HepG2 (cell line): ENCODE measurements around the gene MARCHF11. TPM values are rescaled to one million over a fixed set of nuclear protein-coding genes. Genes with fewer than 3 reads are reported as not detected.

Source experiments
- ATAC-seq: fragments of 200-7000 bp; cut with Tn5 transposase; 3 replicates; pipeline ENCODE4 v1.9.1; 2020; ENCODE audit warnings: mild to moderate bottlenecking, moderate library complexity
- BruUV-seq: library from RNA; stranded (reverse); fragments of 400-500 nt; replicated peaks from 2 replicates; lab custom pipeline; 2021; lab: Mats Ljungman, UMichigan
- CTCF ChIA-PET: fragments of 300-600 bp; formaldehyde crosslinking; extraction: SDS; loops from one replicate; lab custom pipeline; 2021; ENCODE audit warnings: low total read pairs, inconsistent platforms, low intra/inter-chr PET ratio; lab: Yijun Ruan, JAX
- POLR2A ChIA-PET: fragments of 350-600 bp; sonication (Branson Sonifier 250); formaldehyde crosslinking; loops from one replicate; lab custom pipeline; 2020; ENCODE audit warnings: antibody characterized with exemption, inconsistent platforms; lab: Yijun Ruan, JAX
- DNase-seq: peaks from one replicate; pipeline ENCODE4 v3.0.0-alpha.2; 2015; ENCODE audit warnings: low spot score
- FAIRE-seq: peaks from 3 replicates; lab custom pipeline; 2011; peaks lifted over from hg19 to GRCh38; lab: Jason Lieb, UNC
- H2AFZ ChIP-seq: one replicate; pipeline ENCODE4 v1.6.1; 2011; ENCODE audit warnings: low read length, inconsistent platforms
- H3K27ac ChIP-seq: fragments of 300-600 bp; 3 replicates; pipeline ENCODE4 v1.8.0; 2011; ENCODE audit warnings: mixed run types, mild to moderate bottlenecking, mixed read lengths, low read length, inconsistent platforms; ENCODE audit not compliant: insufficient read depth; ENCODE audit errors: extremely low read length
- H3K27me3 ChIP-seq, 2 experiments: fragments of 200-600 bp in 1 of 2; 2 replicates in 1 of 2; 3 replicates in 1 of 2; pipeline versions ENCODE4 v1.6.0 to v1.8.0; 2011; ENCODE audit warnings: low read length in 2 of 2, mild to moderate bottlenecking in 2 of 2, moderate library complexity in 2 of 2, inconsistent platforms in 1 of 2; ENCODE audit not compliant: insufficient read depth in 2 of 2, control insufficient read depth in 1 of 2
- H3K36me3 ChIP-seq, 2 experiments: fragments of 200-600 bp in 1 of 2; replicated peaks in 1 of 2; 2 replicates in 1 of 2; 3 replicates in 1 of 2; pipeline versions ENCODE4 v1.5.1 to v1.8.0; 2011; ENCODE audit warnings: low read length in 2 of 2, inconsistent platforms in 1 of 2; ENCODE audit not compliant: insufficient read depth in 2 of 2, control insufficient read depth in 1 of 2
- H3K4me1 ChIP-seq: 2 replicates; pipeline ENCODE4 v1.5.1; 2012; ENCODE audit warnings: low read length, inconsistent platforms; ENCODE audit not compliant: insufficient read depth
- H3K4me2 ChIP-seq: 2 replicates; pipeline ENCODE4 v1.6.0; 2011; ENCODE audit warnings: low read depth, low read length, inconsistent platforms
- H3K4me3 ChIP-seq, 3 experiments: fragments of 200-600 bp in 1 of 3; sonication (generic), shearing (Covaris generic) in 1 of 3; replicated peaks in 1 of 3; 2 replicates each; pipeline ENCODE4 v1.5.1; 2011 to 2016; ENCODE audit warnings: low read length in 3 of 3, inconsistent platforms in 2 of 3, low read depth in 2 of 3, mild to moderate bottlenecking in 2 of 3, control low read depth in 1 of 3, mixed read lengths in 1 of 3; ENCODE audit not compliant: insufficient read depth in 1 of 3
- H3K79me2 ChIP-seq: one replicate; pipeline ENCODE4 v1.6.1; 2011; ENCODE audit warnings: low read length, inconsistent platforms; ENCODE audit not compliant: insufficient read depth
- H3K9ac ChIP-seq: 2 replicates; pipeline ENCODE4 v1.6.0; 2011; ENCODE audit warnings: mild to moderate bottlenecking, low read depth, low read length, inconsistent platforms; ENCODE audit not compliant: insufficient read depth
- H3K9me3 ChIP-seq: 2 replicates; pipeline ENCODE4 v1.5.1; 2012; ENCODE audit warnings: mild to moderate bottlenecking, low read length
- H4K20me1 ChIP-seq: 2 replicates; pipeline ENCODE4 v1.6.0; 2011; ENCODE audit warnings: inconsistent platforms, mild to moderate bottlenecking, low read length, moderate library complexity; ENCODE audit not compliant: insufficient read depth
- DDIT3 ChIP-seq: sonication (generic); formaldehyde crosslinking; IDR thresholded peaks from 2 replicates; pipeline ENCODE4 v1.4.0; 2020; ENCODE audit warnings: mild to moderate bottlenecking, missing genetic modification reagents
- ETS1 ChIP-seq: sonication (generic); formaldehyde crosslinking; IDR thresholded peaks from 2 replicates; pipeline ENCODE4 v1.4.0; 2020; ENCODE audit warnings: missing genetic modification reagents
- FOXA1 ChIP-seq, 2 experiments: fragments of 450-650 bp in 1 of 2; sonication (generic) in 1 of 2; formaldehyde crosslinking in 1 of 2; IDR thresholded peaks; 2 replicates each; pipeline versions ENCODE4 v1.4.0 to v1.6.1; 2016 to 2020; ENCODE audit warnings: missing genetic modification reagents in 1 of 2
- FUBP1 ChIP-seq: sonication (generic); formaldehyde crosslinking; IDR thresholded peaks from 2 replicates; pipeline ENCODE4 v1.5.1; 2020; ENCODE audit warnings: missing genetic modification reagents, mild to moderate bottlenecking, borderline replicate concordance
- HOXA9 ChIP-seq: sonication (generic); formaldehyde crosslinking; IDR thresholded peaks from 2 replicates; pipeline ENCODE4 v1.8.1; 2022; ENCODE audit warnings: missing genetic modification reagents, mild to moderate bottlenecking, moderate library complexity, borderline replicate concordance
- HOXD1 ChIP-seq: sonication (generic); formaldehyde crosslinking; IDR thresholded peaks from 2 replicates; pipeline ENCODE4 v1.5.0; 2020; ENCODE audit warnings: missing genetic modification reagents
- IRF1 ChIP-seq: sonication (generic); formaldehyde crosslinking; IDR thresholded peaks from 2 replicates; pipeline ENCODE4 v1.4.0; 2020; ENCODE audit warnings: low read depth, mild to moderate bottlenecking, missing genetic modification reagents
- MBNL3 ChIP-seq: fragments of 250-450 bp; sonication (Bioruptor Pico); conservative IDR thresholded peaks from 2 replicates; pipeline ENCODE4 v1.8.0; 2022; ENCODE audit warnings: mild to moderate bottlenecking, inconsistent platforms
- MEF2D ChIP-seq: sonication (generic); formaldehyde crosslinking; IDR thresholded peaks from 2 replicates; pipeline ENCODE4 v1.5.1; 2020; ENCODE audit warnings: mild to moderate bottlenecking, missing genetic modification reagents
- MIXL1 ChIP-seq: IDR thresholded peaks from 2 replicates; pipeline ENCODE4 v1.6.1; 2016
- PHF5A ChIP-seq: IDR thresholded peaks from one replicate; pipeline ENCODE4 v1.6.1; 2018; ENCODE audit warnings: low read depth, missing genetic modification reagents; ENCODE audit not compliant: unreplicated experiment
- POGK ChIP-seq: sonication (generic); formaldehyde crosslinking; conservative IDR thresholded peaks from 2 replicates; pipeline ENCODE4 v1.8.0; 2022; ENCODE audit warnings: mild to moderate bottlenecking, moderate library complexity, missing genetic modification reagents
- RFX5 ChIP-seq: IDR thresholded peaks from 2 replicates; pipeline ENCODE4 v1.6.1; 2011; ENCODE audit warnings: low read depth, low read length, improper control_type of control experiment
- ZFP62 ChIP-seq: sonication (generic); formaldehyde crosslinking; IDR thresholded peaks from 2 replicates; pipeline ENCODE4 v1.4.0; 2020; ENCODE audit warnings: missing genetic modification reagents
- ZNF597 ChIP-seq: sonication (generic); formaldehyde crosslinking; IDR thresholded peaks from 2 replicates; pipeline ENCODE4 v1.5.0; 2020; ENCODE audit warnings: missing genetic modification reagents
- ZNF672 ChIP-seq: sonication (generic); formaldehyde crosslinking; IDR thresholded peaks from 2 replicates; pipeline ENCODE4 v1.8.1; 2022; ENCODE audit warnings: missing genetic modification reagents
- ZSCAN25 ChIP-seq: sonication (generic); formaldehyde crosslinking; IDR thresholded peaks from 2 replicates; pipeline ENCODE4 v1.8.0; 2022; ENCODE audit warnings: mild to moderate bottlenecking, missing genetic modification reagents
- whole genome bisulfite sequencing: methylation state at CpG from one replicate; pipeline ENCODE4 v1.1.6; 2017; ENCODE audit warnings: low lambda C conversion rate; 5-methylcytosine and 5-hydroxymethylcytosine counted together
- in situ Hi-C: cut with HindIII; loops from 2 replicates; pipeline ENCODE4 v1.10.0; 2017; ENCODE audit warnings: low pct_unique_long_range_greater_than_20kb; ENCODE audit not compliant: extremely low pct_ligation_motif_present
- intact Hi-C: fragments of 100-400 bp; cut with micrococcal nuclease; formaldehyde crosslinking; loops from one replicate; pipeline ENCODE4 v1.10.0; 2022; ENCODE audit not compliant: unreplicated experiment
- polyA plus RNA-seq, 8 experiments: library from polyadenylated mRNA; depleted of rRNA in 3 of 8; stranded (reverse) in 7 of 8; unstranded in 1 of 8; fragments of >200 nt; fragmentation: Illumina TruSeq in 4 of 8; extraction: Trizol in 4 of 8; gene quantifications; 2 replicates each; pipeline versions ENCODE4 v1.2.1 to v1.2.3, GENCODE V29; 2011 to 2016; ENCODE audit warnings: low read depth in 4 of 8, missing spikeins in 1 of 8, mixed read lengths in 1 of 8; ENCODE audit not compliant: insufficient read depth in 1 of 8
- total RNA-seq, 5 experiments: library from RNA; depleted of rRNA; stranded (reverse); fragments of >200 nt; fragmentation: Illumina TruSeq; extraction: Trizol; gene quantifications; 2 replicates each; pipeline ENCODE4 v1.2.3, GENCODE V29; 2016; ENCODE audit warnings: low read depth in 1 of 5

Gene MARCHF11
- total and polyA plus RNA-seq, 2 of the 13 experiments (the other 11 are each of a cell fraction or from before 2014, with no cell fraction given): not detected

- 9% methylated on average over 5 of the region's 5 CpGs for WGBS
- H3K4me3 ChIP-seq: no peak overlapping the region
- H3K79me2 ChIP-seq: no peaks in the 10 kb centered on the region
- H3K36me3 ChIP-seq: no peaks in the 10 kb centered on the region
- no peak overlapping the region for H3K9ac ChIP-seq
- no peak overlapping the region for H3K27ac ChIP-seq
- DNase-seq (no peak), ATAC-seq (no peak), FAIRE-seq (no peak)
- in situ Hi-C loops: no loop called here
- no TSS peak for BruUV-seq
- no peaks in the 10 kb centered on the region for H3K27me3 ChIP-seq
- ChIA-PET POLR2A (no interaction called here), CTCF (no interaction called here)
- intact Hi-C loops: no loop called here
- H3K4me1 ChIP-seq: no peaks in the 10 kb centered on the region
- no peaks in the 10 kb centered on the region for H4K20me1 ChIP-seq
- no peak overlapping the region for H2AFZ ChIP-seq
- no peak overlapping the region for H3K4me2 ChIP-seq
- no peaks in the 10 kb centered on the region for H3K9me3 ChIP-seq
- no peak for TF ChIP-seq ZSCAN25 (CRISPR knock-in tag)
- TF ChIP-seq POGK (CRISPR knock-in tag): no peak
- no peak for TF ChIP-seq PHF5A (CRISPR knock-in tag)
- no peak for TF ChIP-seq MIXL1
- TF ChIP-seq ETS1: no peak
- no peak for TF ChIP-seq MBNL3 (CRISPR knock-in tag)
- no peak for TF ChIP-seq HOXA9
- no peak for TF ChIP-seq FUBP1 (CRISPR knock-in tag)
- no peak for TF ChIP-seq ZFP62 (CRISPR knock-in tag)
- TF ChIP-seq IRF1 (CRISPR knock-in tag): no peak
- TF ChIP-seq HOXD1 (CRISPR knock-in tag): no peak
- TF ChIP-seq FOXA1 (IDR thresholded peaks at IDR 0.05): no peak
- TF ChIP-seq FOXA1 (CRISPR knock-in tag; IDR thresholded peaks at IDR 0.05): no peak
- TF ChIP-seq MEF2D (CRISPR knock-in tag): no peak
- no peak for TF ChIP-seq RFX5
- no peak for TF ChIP-seq DDIT3 (CRISPR knock-in tag)
- TF ChIP-seq ZNF672 (CRISPR knock-in tag): no peak
- TF ChIP-seq ZNF597 (CRISPR knock-in tag): no peak
These were observed 12.7 kb upstream of the MARCHF11 start for GRCh38 chr5:16192311-16192710.
